Ovary (tissue), 9 donors: Measurements from ENCODE around the gene COL5A1. TPM values are rescaled to one million over a fixed set of nuclear protein-coding genes. Genes with fewer than 3 reads are reported as not detected.

Source experiments
- DNase-seq, 5 donors: peaks; one replicate each; pipeline ENCODE4 v3.0.0-alpha.2; 2019 to 2020
- H3K27ac ChIP-seq, 2 donors: fragments of 200-600 bp; one replicate each; pipeline versions ENCODE4 v1.5.1 to v1.8.0; 2019 to 2022
- H3K27me3 ChIP-seq: fragments of 200-600 bp; one replicate; pipeline ENCODE4 v1.8.0; 2022
- H3K36me3 ChIP-seq: fragments of 200-600 bp; sonication (generic); one replicate; pipeline ENCODE4 v1.5.1; 2019
- H3K4me1 ChIP-seq: one replicate; pipeline ENCODE4 v1.8.1; 2013; ENCODE audit warnings: mild to moderate bottlenecking, moderate library complexity; ENCODE audit not compliant: insufficient read depth
- H3K4me3 ChIP-seq: fragments of 200-600 bp; sonication (generic); one replicate; pipeline ENCODE4 v1.5.1; 2017
- H3K9me3 ChIP-seq, 2 donors: fragments of 200-600 bp in 1 of 2; sonication (generic) in 1 of 2; one replicate each; pipeline versions ENCODE4 v1.5.1 to v1.8.1; 2013 to 2019; ENCODE audit warnings: mild to moderate bottlenecking in 1 of 2, moderate library complexity in 1 of 2
- CTCF ChIP-seq, 3 donors: fragments of 450-650 bp in 2 of 3; fragments of 200-600 bp in 1 of 3; IDR thresholded peaks; one replicate each; pipeline versions ENCODE4 v1.5.1 to v1.8.0; 2016 to 2022; ENCODE audit warnings: antibody characterized with exemption in 3 of 3, mild to moderate bottlenecking in 1 of 3
- EP300 ChIP-seq: sonication (generic); formaldehyde crosslinking; IDR thresholded peaks from one replicate; pipeline ENCODE4 v1.6.1; 2017; ENCODE audit warnings: antibody characterized with exemption
- POLR2A ChIP-seq: fragments of 450-650 bp; IDR thresholded peaks from one replicate; pipeline ENCODE4 v1.6.1; 2017; ENCODE audit warnings: antibody characterized with exemption, mild to moderate bottlenecking, moderate library complexity
- WGBS, 3 donors: extraction: QIAGEN DNeasy Blood & Tissue Kit in 1 of 3; methylation state at CpG; one replicate each; pipeline versions ENCODE4 v1.1.5 to v1.1.7; 2013 to 2017; 5-methylcytosine and 5-hydroxymethylcytosine counted together
- intact Hi-C, 4 donors: fragments of 100-400 bp; cut with DNase I; formaldehyde crosslinking; loops; one replicate each; pipeline versions ENCODE4 v1.11.0 to v1.15.1; 2022 to 2023
- polyA plus RNA-seq, 2 donors: library from polyadenylated mRNA; stranded (reverse); fragments of 200-250 nt in 1 of 2; fragments of 350-450 nt in 1 of 2; fragmentation: Illumina TruSeq in 1 of 2; extraction: RNeasy Lipid Tissue Mini Kit (QIAGEN cat#74804) in 1 of 2; gene quantifications; one replicate each; pipeline ENCODE4 v1.2.3, GENCODE V29; 2013 to 2014
- total RNA-seq, 7 donors: library from RNA; depleted of rRNA in 2 of 7; stranded (reverse); fragments of >200 nt in 2 of 7; fragmentation: NEBNext Ultra II Directional in 3 of 7; extraction: Animal tissue kit (Norgen Biotek cat#: 25700) in 3 of 7; gene quantifications; one replicate each; pipeline versions ENCODE4 v1.1.0 to v1.2.4, GENCODE V29; 2016 to 2023
- donor health status: DM: no; HTN: no; CAD: no; lungs with moderate emphysema.
- donor health status: DM: no; HTN: no; CAD: no.
- donor health status: Bipolar disorder and iron deficiency.
- donor health status: DM: yes; HTN: yes; CAD: no.
- donor health status: DM: no; HTN: no; CAD: no.
- donor health status: DM: yes; HTN: yes; CAD: no.

COL5A1 gene
- total and polyA plus RNA-seq, 9 donors = 28.1 to 117 (median 54.6) TPM

- TF ChIP-seq POLR2A = no peak
- TF ChIP-seq CTCF (IDR thresholded peaks at IDR 0.05) = no peak
- TF ChIP-seq EP300 = no peak
- WGBS, 3 donors = 89 to 92% (median 92%) methylated on average over 7 to 8 of the region's 8 CpGs
- no peaks in the 10 kb centered on the region for H3K4me1 ChIP-seq
- H3K4me3 ChIP-seq = no peak overlapping the region
- H3K36me3 ChIP-seq = no peaks in the 10 kb centered on the region
- no peaks in the 10 kb centered on the region for H3K27me3 ChIP-seq
- DNase-seq = no peak
- no peak overlapping the region for H3K27ac ChIP-seq
- intact Hi-C loops = no loop called here
- no peaks in the 10 kb centered on the region for H3K9me3 ChIP-seq
These were observed 146.3 kb downstream of the COL5A1 start for GRCh38 chr9:134787601-134788531.

GRCh38 chr9:134789168-134789567 lies 147.6 kb downstream of the COL5A1 start:
- no peak for TF ChIP-seq POLR2A
- TF ChIP-seq CTCF (IDR thresholded peaks at IDR 0.05) = no peak
- no peak for TF ChIP-seq EP300
- Histone ChIP-seq H3K4me1 (no peaks in the 10 kb centered on the region), H3K27ac (no peak overlapping the region), H3K36me3 (no peaks in the 10 kb centered on the region), H3K4me3 (no peak overlapping the region), H3K9me3 (no peaks in the 10 kb centered on the region), H3K27me3 (no peaks in the 10 kb centered on the region)
- intact Hi-C loops = no loop called here
- no peak for DNase-seq
- WGBS, 3 donors = 78 to 84% (median 84%) methylated on average over 8 of the region's 8 CpGs

GRCh38 chr9:134791009-134791408 lies 149.4 kb downstream of the COL5A1 start:
- 80 to 82% (median 82%) methylated on average over 9 of the region's 9 CpGs for WGBS, 3 donors
- Histone ChIP-seq H3K27ac (no peak overlapping the region), H3K36me3 (no peaks in the 10 kb centered on the region), H3K27me3 (no peaks in the 10 kb centered on the region), H3K4me1 (no peaks in the 10 kb centered on the region), H3K4me3 (no peak overlapping the region), H3K9me3 (no peaks in the 10 kb centered on the region)
- DNase-seq = no peak
- intact Hi-C loops = no loop called here
- TF ChIP-seq CTCF (IDR thresholded peaks at IDR 0.05) = no peak
- no peak for TF ChIP-seq EP300
- TF ChIP-seq POLR2A = no peak

GRCh38 chr9:134792627-134793026 lies 151.0 kb downstream of the COL5A1 start:
- no peaks in the 10 kb centered on the region for H3K4me1 ChIP-seq
- intact Hi-C loops = no loop called here
- WGBS, 3 donors = 69 to 85% (median 82%) methylated on average over 21 of the region's 21 CpGs
- H3K4me3 ChIP-seq = no peak overlapping the region
- H3K36me3 ChIP-seq = no peaks in the 10 kb centered on the region
- no peaks in the 10 kb centered on the region for H3K27me3 ChIP-seq
- no peak for DNase-seq
- H3K27ac ChIP-seq = no peak overlapping the region
- TF ChIP-seq POLR2A (no peak), CTCF (IDR thresholded peaks at IDR 0.05) (no peak), EP300 (no peak)
- no peaks in the 10 kb centered on the region for H3K9me3 ChIP-seq
